Activated naive CD4-positive, alpha-beta T cell treated with anti-CD3 and anti-CD28 coated beads, Interleukin-2, amount 10 ng/mL, durations not matched to agents 7 days and 5 days (primary cell): ENCODE results near the gene CACNG5.
A peak's percentile ranks its signal among the peaks of the same experiment; 100 is the strongest.
"Not testable (repeated sequence)": the region's sequence is repeated elsewhere in the genome, so short reads cannot be mapped to it uniquely, and the experiment has no call there.

Source experiments
- CTCF ChIA-PET: fragments of 350-600 bp; sonication (Branson Sonifier 250); formaldehyde crosslinking; loops from one replicate; lab custom pipeline; 2021; ENCODE audit warnings: antibody characterized with exemption; lab: Charles Lee
- DNase-seq: peaks from one replicate; pipeline ENCODE4 v3.0.0-alpha.2; 2020
- H3K27ac Mint-ChIP-seq: one replicate; pipeline ENCODE4 v1.8.0; 2021; ENCODE audit warnings: mild to moderate bottlenecking, moderate library complexity, mixed read lengths
- H3K27me3 Mint-ChIP-seq: one replicate; pipeline ENCODE4 v1.8.0; 2021; ENCODE audit warnings: mild to moderate bottlenecking, mixed read lengths
- H3K36me3 Mint-ChIP-seq: one replicate; pipeline ENCODE4 v1.8.0; 2021; ENCODE audit warnings: mixed read lengths
- H3K4me1 Mint-ChIP-seq: one replicate; pipeline ENCODE4 v1.8.0; 2021; ENCODE audit warnings: mixed read lengths
- H3K4me3 Mint-ChIP-seq: one replicate; pipeline ENCODE4 v1.8.0; 2021; ENCODE audit warnings: mild to moderate bottlenecking, moderate library complexity, mixed read lengths
- H3K9me3 Mint-ChIP-seq: one replicate; pipeline ENCODE4 v1.8.0; 2021; ENCODE audit warnings: mixed read lengths

CACNG5 gene

DNA sequence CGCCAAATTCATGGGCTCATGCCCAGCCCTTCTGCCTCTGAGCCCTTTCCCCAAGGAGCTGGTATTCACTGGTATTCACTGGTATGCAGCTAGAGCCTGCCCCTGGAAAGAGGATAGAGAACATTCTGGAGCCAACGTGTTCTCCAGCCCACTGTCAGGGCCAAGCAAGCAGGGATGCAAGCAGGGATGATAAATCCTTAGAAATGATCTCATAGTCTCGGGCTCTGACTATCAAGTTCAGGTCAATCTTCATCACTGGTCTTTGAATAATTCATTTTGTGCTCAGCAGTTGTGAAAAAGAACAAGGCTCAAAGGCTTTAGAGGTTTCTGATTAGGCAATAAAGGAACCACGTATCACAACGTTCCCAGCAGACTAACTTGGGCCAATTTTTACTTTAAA lies 57.3 kb downstream of the CACNG5 start:
- Mint-ChIP-seq H3K27me3 (peaks cover 16% of the 10 kb centered on the region), H3K27ac (no peak overlapping the region), H3K36me3 (no peaks in the 10 kb centered on the region), H3K4me3 (no peak overlapping the region), H3K4me1 (no peaks in the 10 kb centered on the region), H3K9me3 (no peaks in the 10 kb centered on the region)
- CTCF ChIA-PET, result no interaction called here
- DNase-seq, result no peak

GRCh38 chr17:66893382-66893781 lies 58.5 kb downstream of the CACNG5 start:
- Mint-ChIP-seq H3K27ac (no peak overlapping the region), H3K4me1 (no peaks in the 10 kb centered on the region), H3K27me3 (peaks cover 16% of the 10 kb centered on the region), H3K36me3 (no peaks in the 10 kb centered on the region), H3K9me3 (no peaks in the 10 kb centered on the region), H3K4me3 (no peak overlapping the region)
- DNase-seq, result no peak
- CTCF ChIA-PET, result no interaction called here

- Mint-ChIP-seq H3K36me3 (no peaks in the 10 kb centered on the region), H3K4me3 (no peak overlapping the region), H3K9me3 (no peaks in the 10 kb centered on the region), H3K27ac (no peak overlapping the region), H3K27me3 (peaks cover 16% of the 10 kb centered on the region), H3K4me1 (no peaks in the 10 kb centered on the region)
- CTCF ChIA-PET, result no interaction called here
- no peak for DNase-seq
Observed at GRCh38 chr17:66893863-66894262, 58.9 kb downstream of the CACNG5 start.

GRCh38 chr17:66897141-66897540 lies 62.2 kb downstream of the CACNG5 start:
- peaks cover 12% of the 10 kb centered on the region for H3K27me3 Mint-ChIP-seq
- DNase-seq, result no peak
- H3K4me3 Mint-ChIP-seq, result no peak overlapping the region
- CTCF ChIA-PET, result no interaction called here
- no peak overlapping the region for H3K27ac Mint-ChIP-seq
- H3K36me3 Mint-ChIP-seq, result no peaks in the 10 kb centered on the region
- H3K4me1 Mint-ChIP-seq, result no peaks in the 10 kb centered on the region
- H3K9me3 Mint-ChIP-seq, result no peaks in the 10 kb centered on the region

GRCh38 chr17:66898536-66898935 lies 63.6 kb downstream of the CACNG5 start:
- CTCF ChIA-PET, result no interaction called here
- Mint-ChIP-seq H3K9me3 (no peaks in the 10 kb centered on the region), H3K27ac (no peak overlapping the region), H3K4me1 (no peaks in the 10 kb centered on the region), H3K4me3 (no peak overlapping the region), H3K36me3 (no peaks in the 10 kb centered on the region), H3K27me3 (peaks cover 9% of the 10 kb centered on the region)
- DNase-seq, result no peak

DNA sequence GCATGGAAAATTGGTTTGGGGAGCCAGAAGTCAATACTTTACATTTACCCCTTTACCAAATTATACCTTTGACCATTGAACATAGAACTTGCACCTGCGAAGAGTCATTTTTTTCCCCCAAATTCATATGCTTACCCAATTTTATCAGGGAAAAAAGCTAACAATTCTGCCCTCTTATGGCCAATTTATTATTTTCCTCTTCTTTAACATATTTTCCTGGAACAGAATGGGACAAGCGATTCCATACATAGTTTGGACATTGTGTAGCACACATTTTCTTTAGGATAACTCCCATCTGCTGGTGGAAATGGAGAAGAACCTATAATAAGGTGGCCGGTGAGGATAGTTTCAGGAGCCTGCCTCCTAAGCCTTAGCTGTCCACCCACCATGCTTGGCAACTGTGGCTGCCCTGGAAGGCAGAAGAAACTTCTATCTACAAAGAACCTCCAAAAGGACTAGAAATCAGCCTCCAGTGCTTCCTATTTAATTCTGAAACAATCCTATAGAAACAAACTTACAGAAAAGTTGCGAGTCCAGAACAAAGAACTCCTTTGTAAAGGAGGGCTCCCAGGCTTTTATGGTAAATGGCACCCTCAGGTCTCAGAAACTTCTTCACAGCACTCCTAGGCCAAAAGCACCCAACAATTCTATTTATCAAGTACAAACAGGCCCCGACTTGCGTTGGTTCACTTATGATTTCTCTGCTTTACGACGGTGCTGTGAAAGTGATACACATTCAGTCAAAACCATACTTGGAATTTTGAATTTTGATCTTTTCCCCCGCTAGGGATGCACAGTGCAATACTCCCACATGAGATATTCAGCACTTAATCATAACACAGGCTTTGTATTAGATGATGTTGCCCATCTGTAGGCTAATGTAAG lies 65.5 kb downstream of the CACNG5 start:
- Mint-ChIP-seq H3K4me3 (no peak overlapping the region), H3K36me3 (no peaks in the 10 kb centered on the region), H3K9me3 (no peaks in the 10 kb centered on the region), H3K27me3 (peaks cover 1% of the 10 kb centered on the region), H3K4me1 (no peaks in the 10 kb centered on the region), H3K27ac (no peak overlapping the region)
- DNase-seq, result no peak
- CTCF ChIA-PET, result interaction anchor here (1.2 to 1.4 kb wide), 2 partner anchors 172 to 186 kb away, joined by 3 to 4 read pairs; no protein-coding TSS in a partner anchor

DNA sequence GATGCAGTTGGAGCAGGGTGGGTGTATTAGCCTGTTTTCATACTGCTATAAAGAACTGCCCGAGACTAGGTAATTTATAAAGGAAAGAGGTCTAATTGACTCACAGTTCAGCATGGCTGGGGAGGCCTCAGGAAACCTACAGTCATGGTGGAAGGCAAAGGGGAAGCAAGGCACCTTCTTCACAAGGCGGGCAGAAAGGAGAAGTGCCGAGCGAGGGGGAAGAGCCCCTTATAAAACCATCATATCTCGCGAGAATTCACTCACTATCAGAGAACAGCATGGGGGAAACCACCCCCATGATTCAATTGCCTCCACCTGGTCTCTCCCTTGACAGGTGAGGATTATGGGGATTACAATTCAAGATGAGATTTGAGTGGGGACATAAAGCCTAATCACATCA lies 68.4 kb downstream of the CACNG5 start:
- H3K27ac Mint-ChIP-seq, H3K4me3 Mint-ChIP-seq, H3K27me3 Mint-ChIP-seq, H3K4me1 Mint-ChIP-seq, H3K36me3 Mint-ChIP-seq, H3K9me3 Mint-ChIP-seq, DNase-seq: not testable (repeated sequence)
- CTCF ChIA-PET, result interaction anchor here (1.5 kb wide), 1 partner anchor 175 kb away, joined by 3 read pairs; no protein-coding TSS in a partner anchor

GRCh38 chr17:66903781-66904180 lies 68.9 kb downstream of the CACNG5 start:
- no peak for DNase-seq
- CTCF ChIA-PET, result interaction anchor here (1.5 kb wide), 1 partner anchor 176 kb away, joined by 3 read pairs; no protein-coding TSS in a partner anchor
- no peak overlapping the region for H3K4me3 Mint-ChIP-seq
- H3K27ac Mint-ChIP-seq, result no peak overlapping the region
- H3K36me3 Mint-ChIP-seq, result no peaks in the 10 kb centered on the region
- H3K9me3 Mint-ChIP-seq, result no peaks in the 10 kb centered on the region
- no peaks in the 10 kb centered on the region for H3K27me3 Mint-ChIP-seq
- H3K4me1 Mint-ChIP-seq, result peaks cover 4% of the 10 kb centered on the region

DNA sequence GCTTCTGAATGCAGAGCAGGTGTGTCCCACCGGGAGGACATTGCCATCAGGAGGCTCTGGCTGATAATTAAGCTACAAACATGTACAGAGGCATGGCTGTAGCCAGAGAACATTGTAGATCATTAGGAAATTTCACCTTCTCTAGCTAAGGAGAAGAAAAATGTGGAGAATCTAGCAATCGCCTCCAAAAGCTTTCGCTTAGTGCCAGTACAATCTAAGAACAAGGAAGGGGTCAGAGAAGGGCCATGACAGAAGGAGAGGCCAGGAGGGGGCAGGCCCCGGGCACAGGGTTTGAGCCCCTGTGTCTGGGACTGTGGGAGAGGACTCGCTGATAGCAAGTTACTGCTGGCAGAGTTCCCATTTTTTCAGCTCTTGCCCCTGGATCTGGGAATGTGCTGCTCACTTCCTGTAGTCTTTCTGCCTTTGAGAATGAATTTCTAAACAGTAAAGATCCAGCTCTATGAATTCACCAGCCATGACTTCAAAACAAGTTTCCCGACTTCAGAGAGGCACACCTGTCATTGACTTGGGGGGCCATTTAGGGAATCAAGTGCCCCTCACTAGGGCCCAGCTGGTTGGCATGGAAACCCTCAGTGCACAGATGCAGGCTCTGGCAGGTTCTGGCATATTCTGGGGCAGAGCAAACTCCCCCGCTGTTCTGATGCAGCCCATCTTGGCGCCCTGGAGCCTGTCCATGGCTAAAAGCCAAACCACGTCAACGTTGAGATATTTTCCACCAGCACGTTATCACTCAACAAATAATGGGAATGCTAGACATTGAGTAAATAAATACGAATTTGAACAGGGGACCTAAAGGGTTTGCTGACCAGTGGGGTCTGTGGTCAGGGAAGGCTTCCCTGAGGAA lies 70.1 kb downstream of the CACNG5 start:
- CTCF ChIA-PET, result interaction anchor here (1.0 kb wide), 1 partner anchor 705 kb away, joined by 3 read pairs; no protein-coding TSS in a partner anchor

GRCh38 chr17:66906321-66907278 lies 71.7 kb downstream of the CACNG5 start:
- Mint-ChIP-seq H3K27ac (no peak overlapping the region), H3K27me3 (peaks cover 8% of the 10 kb centered on the region), H3K4me3 (no peak overlapping the region), H3K36me3 (no peaks in the 10 kb centered on the region), H3K9me3 (no peaks in the 10 kb centered on the region), H3K4me1 (peaks cover 4% of the 10 kb centered on the region)
- CTCF ChIA-PET, result no interaction called here
- peak; percentile 75 for DNase-seq

More for the DNA sequence above, 70.1 kb downstream of the CACNG5 start:
- no peak overlapping the region for H3K4me3 Mint-ChIP-seq
- H3K27ac Mint-ChIP-seq, result no peak overlapping the region
- no peaks in the 10 kb centered on the region for H3K36me3 Mint-ChIP-seq
- DNase-seq, result no peak
- peaks cover 3% of the 10 kb centered on the region for H3K27me3 Mint-ChIP-seq
- H3K9me3 Mint-ChIP-seq, result no peaks in the 10 kb centered on the region
- peaks cover 4% of the 10 kb centered on the region for H3K4me1 Mint-ChIP-seq

GRCh38 chr17:66909804-66910373 lies 75.0 kb downstream of the CACNG5 start:
- no peak overlapping the region for H3K4me3 Mint-ChIP-seq
- DNase-seq, result no peak
- H3K9me3 Mint-ChIP-seq, result no peaks in the 10 kb centered on the region
- H3K4me1 Mint-ChIP-seq, result peaks cover 4% of the 10 kb centered on the region
- peaks cover 20% of the 10 kb centered on the region for H3K27me3 Mint-ChIP-seq
- H3K27ac Mint-ChIP-seq, result no peak overlapping the region
- no peaks in the 10 kb centered on the region for H3K36me3 Mint-ChIP-seq
- CTCF ChIA-PET, result no interaction called here

DNA sequence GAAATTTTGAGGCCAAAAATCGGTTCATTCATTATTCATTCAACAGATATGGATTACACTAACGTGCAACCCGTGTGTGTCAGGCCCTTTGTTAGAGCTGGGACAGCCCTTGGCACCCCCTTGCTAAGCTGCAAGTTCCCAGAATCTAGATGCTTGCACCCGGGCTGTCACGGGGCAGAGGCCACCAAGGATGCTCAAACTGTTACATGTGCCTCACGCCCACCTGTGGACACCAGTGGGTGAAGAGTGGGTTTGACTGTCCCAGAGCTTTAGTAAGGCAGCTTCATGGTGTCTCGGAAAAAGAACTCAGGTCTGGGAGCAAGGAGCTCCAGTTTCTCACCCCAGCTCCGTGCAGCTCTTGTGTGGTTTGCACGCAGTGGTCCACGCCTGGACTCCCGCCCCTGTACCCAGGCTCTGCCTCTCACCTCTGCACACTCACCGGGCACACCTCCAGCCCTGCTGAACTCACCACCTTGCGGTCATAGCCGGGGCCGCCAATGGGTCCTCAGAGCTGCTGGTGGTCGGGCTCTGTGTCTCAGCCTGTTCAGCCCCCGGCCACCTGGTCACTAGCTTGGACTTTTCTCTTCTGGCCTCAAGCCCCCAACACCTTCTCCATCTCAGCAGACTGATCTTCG lies 75.9 kb downstream of the CACNG5 start:
- no peak for DNase-seq
- H3K4me3 Mint-ChIP-seq, result no peak overlapping the region
- H3K9me3 Mint-ChIP-seq, result no peaks in the 10 kb centered on the region
- CTCF ChIA-PET, result no interaction called here
- H3K27me3 Mint-ChIP-seq, result peaks cover 23% of the 10 kb centered on the region
- no peak overlapping the region for H3K27ac Mint-ChIP-seq
- H3K36me3 Mint-ChIP-seq, result no peaks in the 10 kb centered on the region
- peaks cover 4% of the 10 kb centered on the region for H3K4me1 Mint-ChIP-seq

GRCh38 chr17:66915204-66915611 lies 80.3 kb downstream of the CACNG5 start:
- H3K27me3 Mint-ChIP-seq, result peaks cover 31% of the 10 kb centered on the region
- no peaks in the 10 kb centered on the region for H3K4me1 Mint-ChIP-seq
- no peaks in the 10 kb centered on the region for H3K9me3 Mint-ChIP-seq
- no peak for DNase-seq
- no peaks in the 10 kb centered on the region for H3K36me3 Mint-ChIP-seq
- CTCF ChIA-PET, result no interaction called here
- H3K27ac Mint-ChIP-seq, result no peak overlapping the region
- H3K4me3 Mint-ChIP-seq, result no peak overlapping the region
